Measurements from ENCODE around the gene CHSY1. TPM values are rescaled to one million over a fixed set of nuclear protein-coding genes. Genes with fewer than 3 reads are reported as not detected.

Gene CHSY1
- total and polyA plus RNA-seq, 12 donors, result 14.8 to 82.5 (median 34.2) TPM

DNA sequence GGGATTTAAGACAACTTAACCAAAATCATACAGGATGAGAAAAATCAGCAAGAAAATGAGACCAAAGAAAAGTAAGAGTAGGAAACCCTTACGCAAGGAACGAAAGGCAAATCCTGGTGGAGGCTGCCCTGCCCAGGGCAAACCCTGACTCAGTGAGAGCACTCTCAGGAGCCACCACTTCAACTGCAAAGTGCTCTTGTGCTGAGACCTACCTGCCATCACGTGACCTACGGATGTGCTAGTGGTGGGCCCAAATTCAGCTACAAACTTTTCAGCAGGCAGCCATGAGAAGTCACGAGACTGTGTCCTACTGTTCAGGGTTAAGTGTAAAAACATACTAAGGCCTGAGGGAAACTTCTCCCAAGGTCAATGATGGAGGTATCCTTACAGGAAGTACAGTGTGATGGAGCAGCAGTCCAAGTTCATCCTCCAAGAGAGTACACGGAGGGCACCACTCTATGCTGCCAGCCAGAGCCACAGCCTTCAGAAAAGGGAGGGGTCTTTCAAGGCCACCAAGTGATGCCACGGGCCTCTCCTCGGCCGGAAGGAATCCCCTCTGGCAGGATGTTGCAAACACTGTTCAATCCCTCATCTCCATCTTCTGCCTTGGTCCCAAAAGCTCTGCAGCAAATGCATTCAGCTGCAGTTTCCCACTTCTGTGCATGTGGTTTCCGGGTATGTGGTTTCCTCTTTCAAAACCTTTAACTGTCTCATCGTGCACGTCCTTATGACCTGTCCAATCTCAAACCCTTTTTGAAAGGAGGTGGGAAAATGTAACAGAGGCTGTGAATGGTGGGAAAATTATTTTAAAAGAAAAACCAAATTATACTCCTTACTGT lies 9.5 kb downstream of the CHSY1 start:
- intact Hi-C loops (cut with DNase I), result no loop called here
- no peak overlapping the region for H3K4me3 ChIP-seq
- TF ChIP-seq CTCF (IDR thresholded peaks at IDR 0.05) (no peak), POLR2A (IDR thresholded peaks at IDR 0.05) (no peak)
- peak overlapping the region in 3 of 5 donors; percentile 5 to 59 (median 14) for H3K27ac ChIP-seq
- no peaks in the 10 kb centered on the region for H3K27me3 ChIP-seq
- peaks cover 7 to 92% of the 10 kb centered on the region in 2 donors for H3K4me1 ChIP-seq (replicated peaks in 1 of 2)
- WGBS, 4 donors, result 40 to 53% (median 42%) methylated on average over 10 to 12 of the region's 12 CpGs
- DNase-seq, result peak in 1 of 7 donors; percentile 18
- H3K9me3 ChIP-seq (replicated peaks in 1 of 3), result no peaks in the 10 kb centered on the region
- H3K36me3 ChIP-seq (replicated peaks in 1 of 2), result no peaks in the 10 kb centered on the region

DNA sequence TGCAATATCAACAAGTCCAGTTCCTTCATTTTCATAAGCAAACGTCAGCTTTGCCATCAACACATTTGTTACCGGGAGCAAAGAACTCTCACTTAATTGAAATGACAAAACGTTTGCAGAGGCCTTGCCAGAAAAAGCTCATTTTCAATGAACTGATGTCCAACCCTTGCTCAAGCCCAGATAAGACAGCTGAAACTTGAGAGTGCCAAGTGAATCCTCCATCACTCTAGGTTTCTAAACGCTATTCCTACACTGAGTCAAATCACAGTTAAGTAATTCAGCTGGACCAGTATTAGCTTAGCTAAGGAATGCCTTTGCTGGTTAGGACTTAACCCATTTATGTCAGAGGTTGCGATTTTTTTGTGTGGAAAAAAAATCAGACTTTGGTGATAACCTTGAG lies 11.5 kb downstream of the CHSY1 start:
- Histone ChIP-seq H3K4me3 (no peak overlapping the region), H3K27ac (peak overlapping the region in 2 of 5 donors; percentile 19 to 39), H3K9me3 (replicated peaks in 1 of 3) (no peaks in the 10 kb centered on the region), H3K4me1 (replicated peaks in 1 of 2) (peaks cover 7 to 75% of the 10 kb centered on the region in 2 donors), H3K36me3 (replicated peaks in 1 of 2) (no peaks in the 10 kb centered on the region), H3K27me3 (no peaks in the 10 kb centered on the region)
- WGBS, 4 donors, result 18 to 31% (median 27%) methylated on average over 5 of the region's 5 CpGs
- peak in 3 of 7 donors; percentile 53 to 70 (median 68) for DNase-seq
- intact Hi-C loops (cut with DNase I), result no loop called here
- no peak for TF ChIP-seq CTCF (IDR thresholded peaks at IDR 0.05)
- no peak for TF ChIP-seq POLR2A (IDR thresholded peaks at IDR 0.05)

DNA sequence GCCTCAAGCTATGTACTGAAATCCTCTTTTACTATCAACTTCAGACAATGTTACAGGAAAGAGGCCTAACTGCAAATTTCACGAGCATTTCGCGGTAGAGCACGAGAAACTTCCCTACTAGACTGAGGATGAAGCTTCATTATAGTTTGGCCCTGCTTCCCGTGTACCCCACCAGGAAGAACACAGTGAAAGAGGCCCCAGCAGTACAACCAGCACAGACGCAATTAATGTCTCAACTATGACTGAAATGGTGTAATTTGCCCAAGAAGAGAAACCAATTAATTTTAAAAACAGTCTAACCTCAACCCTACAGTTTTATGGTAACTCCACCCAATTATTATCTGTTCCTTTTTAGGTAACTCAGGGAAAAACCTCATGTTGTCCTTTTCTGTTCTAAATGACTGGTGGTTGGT lies 12.1 kb downstream of the CHSY1 start:
- Histone ChIP-seq H3K27ac (peak overlapping the region in 4 of 5 donors; percentile 0 to 45 (median 29)), H3K4me3 (no peak overlapping the region), H3K9me3 (replicated peaks in 1 of 3) (no peaks in the 10 kb centered on the region), H3K27me3 (no peaks in the 10 kb centered on the region), H3K36me3 (replicated peaks in 1 of 2) (peaks cover 0 to 6% of the 10 kb centered on the region in 2 donors), H3K4me1 (replicated peaks in 1 of 2) (peaks cover 7 to 69% of the 10 kb centered on the region in 2 donors)
- no peak for TF ChIP-seq POLR2A (IDR thresholded peaks at IDR 0.05)
- TF ChIP-seq CTCF (IDR thresholded peaks at IDR 0.05), result no peak
- DNase-seq, result no peak
- intact Hi-C loops (cut with DNase I), result no loop called here
- WGBS, 4 donors, result 58 to 65% (median 61%) methylated on average over 6 of the region's 6 CpGs

- peaks cover 0 to 20% of the 10 kb centered on the region in 2 donors for H3K36me3 ChIP-seq (replicated peaks in 1 of 2)
- H3K4me1 ChIP-seq (replicated peaks in 1 of 2), result peaks cover 15 to 64% of the 10 kb centered on the region in 2 donors
- intact Hi-C loops (cut with DNase I), result no loop called here
- DNase-seq, result peak in 1 of 7 donors; percentile 23
- no peak overlapping the region for H3K4me3 ChIP-seq
- H3K9me3 ChIP-seq (replicated peaks in 1 of 3), result no peaks in the 10 kb centered on the region
- TF ChIP-seq CTCF (IDR thresholded peaks at IDR 0.05) (no peak), POLR2A (IDR thresholded peaks at IDR 0.05) (no peak)
- no peaks in the 10 kb centered on the region for H3K27me3 ChIP-seq
- WGBS, 4 donors, result 73 to 83% (median 78%) methylated on average over 12 of the region's 12 CpGs
- no peak overlapping the region for H3K27ac ChIP-seq
These were observed 14.6 kb downstream of the CHSY1 start for GRCh38 chr15:101237251-101237650.
